ENCODE measurements around the gene KIF6. TPM values are rescaled to one million over a fixed set of nuclear protein-coding genes. Genes with fewer than 3 reads are reported as not detected.

KIF6 gene
- total RNA-seq, 1 donor from 2014 or later, result 2.0 TPM

DNA sequence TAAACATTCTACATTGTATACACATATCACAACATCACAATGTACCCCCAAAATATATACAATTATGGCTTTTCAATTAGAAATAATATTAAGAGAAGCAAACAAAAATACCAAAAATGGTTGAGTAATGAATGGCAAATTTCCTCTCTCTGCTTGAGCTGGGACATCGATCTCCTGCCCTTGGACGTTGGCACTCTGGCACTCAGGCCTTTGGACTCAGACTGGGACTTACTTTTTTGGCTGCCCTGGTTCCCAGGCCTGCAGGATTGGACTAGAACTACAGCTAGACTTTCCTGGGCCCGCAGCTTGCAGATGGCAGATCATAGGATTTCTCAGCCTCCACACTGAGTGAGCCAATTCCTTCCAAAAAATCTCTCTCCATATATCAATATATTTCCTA, 349.8 kb downstream of the KIF6 start:
- H3K4me1 Mint-ChIP-seq (ENCODE audit: low read depth, unreplicated experiment), result peaks cover 3% of the 10 kb centered on the region
- no peak overlapping the region for H3K27ac Mint-ChIP-seq (ENCODE audit: unreplicated experiment)
- Histone ChIP-seq H4K20me1 (ENCODE audit: insufficient read depth, low read length) (no peaks in the 10 kb centered on the region), H3K27ac (ENCODE audit: low read depth, low read length) (no peak overlapping the region), H3K4me2 (ENCODE audit: low read length) (no peak overlapping the region), H3K36me3 (ENCODE audit: insufficient read depth, low read length) (no peaks in the 10 kb centered on the region), H3K4me1 (ENCODE audit: insufficient read depth, low read length) (no peaks in the 10 kb centered on the region), H2AFZ (ENCODE audit: low read depth, low read length) (no peak overlapping the region), H3K27me3 (ENCODE audit: insufficient read depth, low read length) (no peaks in the 10 kb centered on the region), H3K9me3 (ENCODE audit: insufficient read depth, low read depth, low read length) (no peaks in the 10 kb centered on the region), H3K79me2 (ENCODE audit: insufficient read depth, low read length) (no peaks in the 10 kb centered on the region), H3K9ac (ENCODE audit: low read length) (no peak overlapping the region), H3K4me3 (ENCODE audit: insufficient read depth, low read depth, low read length) (no peak overlapping the region)
- FAIRE-seq, result no peak
- no peaks in the 10 kb centered on the region for H3K36me3 Mint-ChIP-seq (ENCODE audit: low read depth, unreplicated experiment)
- no peak for TF ChIP-seq CTCF (IDR thresholded peaks at IDR 0.05; ENCODE audit: insufficient read depth, low read depth, low read length)
- no peak for TF ChIP-seq EZH2 (IDR thresholded peaks at IDR 0.05; ENCODE audit: insufficient read depth, low read length)
- no peak for DNase-seq (ENCODE audit: low read depth)
- no peaks in the 10 kb centered on the region for H3K9me3 Mint-ChIP-seq (ENCODE audit: unreplicated experiment)
- peaks cover 8% of the 10 kb centered on the region for H3K27me3 Mint-ChIP-seq (ENCODE audit: low read depth, unreplicated experiment)
- no peak overlapping the region for H3K4me3 Mint-ChIP-seq (ENCODE audit: unreplicated experiment)

- H4K20me1 ChIP-seq (ENCODE audit: insufficient read depth, low read length), result no peaks in the 10 kb centered on the region
Measured at GRCh38 chr6:39370390-39370789, 354.8 kb downstream of the KIF6 start.

More at GRCh38 chr6:39370390-39370789, 354.8 kb downstream of the KIF6 start:
- no peak overlapping the region for H2AFZ ChIP-seq (ENCODE audit: low read depth, low read length)
- DNase-seq (ENCODE audit: low read depth) (no peak), FAIRE-seq (no peak)
- H3K27me3 ChIP-seq (ENCODE audit: insufficient read depth, low read length), result no peaks in the 10 kb centered on the region
- Mint-ChIP-seq H3K4me3 (ENCODE audit: unreplicated experiment) (no peak overlapping the region), H3K9me3 (ENCODE audit: unreplicated experiment) (no peaks in the 10 kb centered on the region), H3K27ac (ENCODE audit: unreplicated experiment) (no peak overlapping the region), H3K36me3 (ENCODE audit: low read depth, unreplicated experiment) (no peaks in the 10 kb centered on the region), H3K27me3 (ENCODE audit: low read depth, unreplicated experiment) (peaks cover 3% of the 10 kb centered on the region), H3K4me1 (ENCODE audit: low read depth, unreplicated experiment) (peaks cover 10% of the 10 kb centered on the region)
- no peak overlapping the region for H3K4me2 ChIP-seq (ENCODE audit: low read length)
- H3K4me1 ChIP-seq (ENCODE audit: insufficient read depth, low read length), result peaks cover 7% of the 10 kb centered on the region
- H3K27ac ChIP-seq (ENCODE audit: low read depth, low read length), result no peak overlapping the region
- TF ChIP-seq CTCF (IDR thresholded peaks at IDR 0.05; ENCODE audit: insufficient read depth, low read depth, low read length) (no peak), EZH2 (IDR thresholded peaks at IDR 0.05; ENCODE audit: insufficient read depth, low read length) (no peak)
- no peaks in the 10 kb centered on the region for H3K9me3 ChIP-seq (ENCODE audit: insufficient read depth, low read depth, low read length)
- no peak overlapping the region for H3K9ac ChIP-seq (ENCODE audit: low read length)
- no peaks in the 10 kb centered on the region for H3K79me2 ChIP-seq (ENCODE audit: insufficient read depth, low read length)
- no peak overlapping the region for H3K4me3 ChIP-seq (ENCODE audit: insufficient read depth, low read depth, low read length)
- H3K36me3 ChIP-seq (ENCODE audit: insufficient read depth, low read length), result no peaks in the 10 kb centered on the region
